NCI-H2029 treated with DMSO at 0.1 percent for 48 hours (cell line): ENCODE measurements around the gene MBD5.

Experiments
- DNase-seq: peaks from one replicate; lab custom pipeline; 2025; lab: John Stamatoyannopoulos, UW

The MBD5 gene

DNA sequence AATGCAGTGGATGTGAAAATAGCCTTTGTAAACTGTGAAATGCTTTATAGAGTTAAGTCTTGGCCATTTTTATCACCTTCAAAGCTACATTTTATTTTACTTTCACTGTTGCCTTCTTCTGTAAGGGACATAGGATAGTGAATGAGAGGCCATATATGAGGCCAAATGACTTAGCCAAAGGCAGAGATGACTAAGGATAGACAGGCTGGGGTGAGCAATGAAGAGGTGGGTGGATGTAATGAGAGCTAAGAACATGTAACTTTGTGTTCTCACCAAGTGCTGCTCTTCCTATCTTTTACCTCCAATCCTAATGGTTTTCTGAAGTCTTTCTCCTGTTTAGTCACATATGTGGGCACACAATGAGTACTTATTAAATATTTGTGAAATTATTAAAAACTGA is 101.9 kb downstream of the MBD5 start:
- DNase-seq: no peak

DNA sequence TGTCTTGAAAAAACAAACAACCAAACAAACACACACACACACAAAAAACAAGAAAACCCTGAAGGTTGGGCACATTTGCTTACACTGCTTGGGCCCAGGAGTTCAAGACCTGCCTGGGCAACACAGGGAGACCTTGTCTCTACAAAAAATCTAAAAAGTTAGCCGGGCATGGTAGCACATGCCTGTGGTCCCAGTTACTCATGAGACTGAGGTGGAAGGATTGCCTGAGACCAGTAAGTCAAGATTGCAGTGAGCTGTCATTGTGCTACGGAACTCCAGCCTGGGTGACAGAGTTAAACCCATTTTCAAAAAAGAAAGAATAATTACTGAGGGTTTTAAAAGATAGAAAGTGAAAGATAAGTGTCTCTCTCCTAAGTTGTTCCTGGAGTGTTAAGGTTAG is 103.4 kb downstream of the MBD5 start:
- DNase-seq: no peak

DNA sequence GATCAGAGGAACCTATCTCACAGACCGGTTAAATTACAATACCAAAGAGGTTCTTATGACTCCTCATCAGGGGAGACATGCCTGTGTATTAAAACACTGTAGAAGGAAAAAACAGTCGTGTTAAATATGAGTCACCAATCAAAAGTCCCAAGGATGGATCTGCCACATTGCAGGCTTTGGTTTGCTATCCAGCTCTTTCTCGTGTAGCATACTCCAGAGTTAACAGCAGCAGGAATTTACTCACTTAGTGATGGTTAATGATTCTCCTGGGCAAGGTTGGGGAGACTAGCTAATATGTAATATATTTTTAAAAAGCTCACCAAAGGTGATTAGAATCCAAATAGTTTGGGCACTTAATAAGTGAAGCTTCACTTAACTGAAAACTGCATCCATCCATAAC is 109.7 kb downstream of the MBD5 start:
- no peak for DNase-seq

DNA sequence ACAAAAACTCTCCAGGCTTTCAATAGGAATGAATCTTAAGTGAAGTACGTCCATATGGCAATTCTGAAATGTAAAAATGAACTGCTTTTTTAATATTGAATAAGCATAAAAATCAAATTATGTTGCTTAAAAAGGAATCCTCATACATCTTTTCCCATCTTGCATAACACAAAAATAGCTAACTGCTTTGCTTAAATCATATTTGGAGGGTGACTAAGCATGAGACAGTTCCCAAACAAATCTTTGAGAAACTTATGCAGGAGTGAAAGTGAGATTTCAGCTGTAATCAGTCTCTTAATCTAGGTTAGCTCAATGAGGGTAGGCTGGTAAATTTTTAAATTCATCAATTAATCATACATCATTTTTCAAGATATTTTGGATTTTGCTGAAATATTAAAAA is 111.5 kb downstream of the MBD5 start:
- DNase-seq: no peak

DNA sequence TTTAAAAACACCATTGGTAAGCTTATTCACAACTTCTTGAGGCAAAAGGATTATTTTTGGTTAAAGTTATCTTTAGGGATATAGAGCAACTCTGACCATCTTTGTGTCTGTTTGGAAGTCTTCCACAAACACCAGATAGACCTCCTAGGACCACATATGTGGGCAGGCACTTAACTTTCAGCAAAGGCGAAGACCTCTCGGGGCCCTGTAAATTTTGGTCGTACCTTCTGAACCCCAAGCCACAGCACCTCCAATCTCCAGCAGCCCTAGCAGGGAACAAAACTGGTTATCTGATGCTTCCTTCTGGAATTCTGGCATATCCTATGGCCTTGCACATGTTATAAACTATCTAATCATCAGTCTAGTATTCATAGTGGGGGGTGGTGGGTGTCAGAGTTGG is 114.8 kb downstream of the MBD5 start:
- DNase-seq: no peak

DNA sequence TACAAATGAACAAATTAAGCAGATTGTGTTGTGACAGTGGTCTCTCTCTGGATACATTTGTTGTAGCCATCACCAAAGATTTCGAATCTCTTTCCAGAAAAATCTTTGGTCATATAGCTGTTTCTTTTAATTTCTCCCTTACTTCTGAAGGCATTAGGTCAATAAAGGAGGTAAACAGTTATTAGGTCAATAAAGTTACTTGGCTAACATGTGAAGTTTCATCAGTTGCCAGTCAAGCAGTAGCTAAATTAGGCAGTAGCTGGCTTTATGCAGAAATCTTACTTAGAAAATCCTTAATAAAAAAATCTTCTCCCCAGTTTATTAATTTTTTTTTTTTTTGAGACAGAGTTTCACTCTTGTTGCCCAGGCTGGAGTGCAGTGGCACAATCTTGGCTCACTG is 115.5 kb downstream of the MBD5 start:
- no peak for DNase-seq

DNA sequence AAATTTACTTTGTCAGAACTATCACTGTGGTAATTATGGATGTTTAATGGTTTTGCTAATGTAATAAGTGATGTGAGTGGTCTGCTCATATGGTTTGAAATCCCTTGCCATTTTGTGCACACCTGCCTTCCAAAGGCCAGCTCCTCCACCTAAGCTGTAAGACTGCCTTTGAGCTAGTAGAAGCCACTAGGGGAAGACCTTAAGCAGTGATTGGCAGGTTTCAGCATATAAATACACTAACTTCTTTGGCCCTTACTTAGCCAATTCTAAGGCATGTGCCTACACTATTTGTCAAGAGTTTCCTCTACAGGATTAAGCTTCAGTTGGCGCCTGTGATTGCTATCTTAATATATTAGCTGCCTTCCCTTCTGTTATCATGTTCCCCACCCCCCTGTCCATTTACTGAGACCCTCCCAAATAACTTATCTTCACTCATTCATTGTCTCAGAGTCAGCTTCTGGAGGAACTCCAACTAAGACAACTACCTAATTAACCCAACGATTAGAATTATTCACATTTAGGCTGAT is 141.1 kb downstream of the MBD5 start:
- DNase-seq: no peak

DNA sequence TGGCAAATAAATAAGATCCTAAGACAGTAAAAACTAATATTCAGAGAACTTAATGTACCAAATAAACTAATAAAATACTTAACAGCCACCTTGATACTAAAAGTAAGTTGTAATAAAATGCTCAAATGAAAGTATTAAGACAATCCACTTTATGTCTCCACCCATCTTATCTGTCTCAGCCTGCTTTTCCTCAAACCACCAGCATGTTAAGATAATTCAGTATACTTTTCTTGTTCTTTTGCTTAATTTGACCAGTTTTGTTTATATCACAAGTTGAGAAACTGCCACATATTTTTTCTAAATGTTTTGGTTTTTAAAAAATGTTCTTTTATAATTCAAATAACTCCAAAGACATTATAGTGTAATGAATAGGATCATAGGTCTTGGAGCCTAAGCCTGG is 142.0 kb downstream of the MBD5 start:
- no peak for DNase-seq

DNA sequence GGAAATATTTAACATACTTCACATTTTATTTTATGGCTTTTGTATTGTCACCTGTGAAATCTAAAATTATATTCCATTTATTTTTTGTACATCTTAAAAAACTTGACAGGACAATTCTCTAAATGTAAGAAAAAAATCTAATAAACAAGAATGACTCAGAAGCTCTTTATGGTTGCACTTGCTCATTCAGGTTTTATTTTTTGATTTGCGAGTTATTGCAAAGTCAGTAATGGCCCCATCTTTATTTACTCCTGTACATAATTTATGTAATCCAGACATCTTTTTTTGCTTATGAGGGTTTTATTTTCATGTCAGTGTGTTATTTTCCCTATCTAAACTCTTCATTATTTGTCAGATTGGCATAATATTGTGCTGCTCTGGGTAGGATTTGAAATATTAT is 145.1 kb downstream of the MBD5 start:
- DNase-seq: no peak

DNA sequence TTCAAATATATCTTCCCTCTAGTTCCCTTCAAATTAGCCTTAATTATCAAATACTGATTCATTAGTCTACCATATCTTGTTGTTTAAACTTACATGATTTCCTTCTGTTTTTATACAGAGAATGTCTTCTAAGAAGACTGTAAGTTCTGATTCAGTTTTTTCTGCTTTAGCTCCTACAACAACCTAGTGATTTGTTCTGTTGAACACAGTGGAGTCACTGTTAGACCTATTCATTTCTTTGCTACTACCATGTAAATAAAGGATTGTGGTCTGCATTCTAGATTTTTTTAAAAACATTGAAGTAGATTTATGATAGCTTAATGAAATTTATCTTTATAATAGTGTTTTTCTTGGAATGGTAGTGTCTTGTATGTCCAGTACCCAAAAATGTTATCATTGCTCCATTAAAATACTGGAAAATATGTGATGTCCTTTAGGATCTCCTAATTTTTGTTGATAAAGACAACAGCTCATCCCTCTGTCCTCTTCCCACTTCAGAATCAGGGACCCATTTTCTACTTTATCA is 146.4 kb downstream of the MBD5 start:
- DNase-seq: no peak

DNA sequence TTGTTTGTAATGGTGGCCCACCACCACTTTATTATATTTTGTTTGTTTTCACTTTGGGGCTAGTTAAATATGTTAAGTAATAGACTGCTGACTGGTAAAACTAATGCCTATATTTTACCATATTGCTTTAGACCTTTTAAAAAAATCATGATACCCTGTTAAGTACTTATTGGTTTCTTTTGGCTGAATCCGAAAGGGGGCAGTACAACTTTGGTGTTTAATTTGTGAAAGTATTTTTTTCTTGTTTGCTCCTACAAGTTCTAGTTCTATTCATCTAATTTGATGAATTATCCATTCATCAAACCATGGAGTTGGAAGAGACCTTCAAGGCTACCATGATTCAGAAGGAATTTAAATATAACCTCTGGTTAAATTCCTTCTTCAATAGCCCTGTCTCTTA is 147.0 kb downstream of the MBD5 start:
- no peak for DNase-seq

DNA sequence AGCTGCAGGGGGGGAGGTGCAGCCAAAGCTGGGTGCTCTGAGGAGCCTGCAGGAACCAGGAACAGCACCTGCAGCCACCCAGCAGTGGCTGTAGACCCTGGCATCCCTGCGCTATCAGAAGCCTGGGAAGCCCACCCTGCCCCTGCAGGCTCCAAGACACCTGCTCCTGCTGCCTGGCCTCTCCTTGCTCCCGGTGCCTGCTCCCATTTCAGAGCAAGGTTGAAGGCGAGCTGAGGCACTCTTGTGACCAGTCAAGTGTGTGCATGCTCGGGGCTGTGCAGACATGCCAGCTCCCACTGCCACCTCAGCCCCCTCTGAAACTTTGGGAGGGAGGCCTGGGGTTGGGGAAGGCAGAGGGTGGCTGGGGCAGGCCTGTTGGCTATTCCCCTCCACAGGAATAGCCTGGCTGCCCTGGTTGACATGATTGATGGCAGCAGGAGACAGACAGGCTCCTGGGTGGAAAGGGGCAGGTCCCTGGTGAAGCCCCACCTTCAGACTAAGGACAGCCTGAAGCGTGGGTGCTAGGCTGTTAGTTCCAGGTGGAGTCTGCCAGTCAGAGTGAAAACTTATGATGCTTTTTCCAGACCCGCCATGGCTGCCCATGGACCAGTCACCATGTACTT is 151.4 kb downstream of the MBD5 start:
- DNase-seq: no peak

DNA sequence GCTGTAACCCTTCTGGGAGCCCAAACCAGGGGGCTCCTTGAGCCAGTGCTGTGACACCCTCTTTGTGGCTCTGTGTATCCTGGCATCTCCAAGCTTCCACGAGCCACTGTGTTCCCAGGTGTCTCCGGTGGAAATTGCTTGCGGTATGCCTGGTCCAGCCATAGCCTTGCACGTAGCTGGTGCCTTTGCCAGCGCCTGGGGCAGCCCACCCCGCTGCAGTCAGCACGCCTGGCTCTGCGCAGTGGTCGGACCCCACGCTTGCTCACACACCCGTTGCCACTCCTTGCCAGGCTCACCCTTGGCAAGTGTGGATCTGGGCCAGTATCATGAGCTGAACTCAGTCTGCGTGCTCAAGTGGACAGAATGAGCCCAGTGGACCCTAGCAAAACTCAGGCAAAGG is 152.3 kb downstream of the MBD5 start:
- no peak for DNase-seq

DNA sequence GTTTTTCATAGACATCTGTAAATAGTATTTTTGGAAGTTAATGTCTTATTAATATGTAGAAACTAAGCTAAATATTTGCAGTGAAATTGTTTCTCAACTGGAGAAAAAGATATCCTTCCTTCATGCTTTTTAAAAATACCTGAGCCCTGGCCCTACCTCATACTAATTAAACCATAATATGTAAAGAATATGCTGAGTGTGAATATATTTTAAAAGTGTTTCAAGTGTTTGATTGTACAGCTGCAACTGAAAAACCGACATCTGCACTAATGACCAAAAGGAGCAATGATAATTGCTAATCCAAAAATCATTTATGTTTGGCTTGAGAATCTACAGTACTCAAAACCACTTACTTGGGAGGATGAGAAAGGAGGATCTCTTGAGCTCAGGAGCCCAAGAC is 156.7 kb downstream of the MBD5 start:
- no peak for DNase-seq

DNA sequence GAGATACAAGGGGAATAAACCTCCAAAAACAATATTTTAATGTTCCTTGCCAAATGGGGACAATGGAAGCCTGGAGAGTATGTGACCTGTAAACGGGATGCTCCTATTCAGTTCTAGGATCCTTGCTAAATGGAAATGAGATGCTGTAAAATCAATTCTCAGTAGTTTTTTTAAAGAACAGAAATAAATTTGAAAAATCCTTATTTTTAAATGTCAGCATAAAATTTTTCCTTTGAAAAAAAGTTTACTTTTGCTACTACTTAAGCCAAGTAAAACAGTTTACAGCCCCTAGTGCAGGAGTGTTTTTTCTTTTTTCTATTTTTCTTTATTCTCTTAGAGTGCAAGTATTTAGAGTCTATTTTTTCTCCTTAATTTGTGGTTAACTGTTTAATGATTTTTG is 158.8 kb downstream of the MBD5 start:
- no peak for DNase-seq

DNA sequence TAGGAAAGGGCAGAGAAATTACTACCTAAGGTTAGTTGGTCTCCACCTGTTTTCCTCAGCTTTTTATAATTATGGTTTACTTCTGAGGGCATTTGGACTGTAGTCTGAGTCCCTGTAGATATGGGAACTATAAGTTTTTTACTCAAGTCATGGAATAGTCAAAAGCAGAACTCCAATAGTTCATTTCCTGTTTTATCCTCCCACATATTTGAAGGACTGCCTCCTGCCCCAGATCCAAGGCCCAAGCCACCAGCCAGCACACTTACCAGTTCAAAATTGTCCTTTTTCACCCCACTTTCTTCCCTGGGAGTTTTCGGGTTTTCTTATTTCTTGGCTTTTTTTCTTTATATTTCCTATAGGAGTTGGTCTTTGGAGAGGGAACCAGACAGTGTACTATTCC is 164.1 kb downstream of the MBD5 start:
- DNase-seq: no peak

DNA sequence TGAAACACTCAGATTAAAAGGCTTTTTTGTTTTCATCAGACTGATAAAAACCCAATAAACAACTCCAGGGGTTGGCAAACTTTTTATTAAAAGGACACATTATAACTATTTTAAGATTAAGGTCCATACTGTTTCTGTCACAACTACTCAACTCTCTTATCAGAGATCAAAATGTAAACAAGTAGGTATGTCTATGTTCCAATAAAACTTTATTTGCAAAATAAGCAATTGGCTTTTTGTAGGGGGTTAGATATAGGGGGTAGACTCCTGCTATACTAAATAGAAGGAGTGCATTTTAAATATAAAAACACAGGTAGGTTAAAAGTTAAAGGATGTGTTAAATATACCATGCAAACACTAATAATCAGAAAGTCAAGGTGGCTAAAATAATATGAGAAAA is 174.0 kb downstream of the MBD5 start:
- no peak for DNase-seq

DNA sequence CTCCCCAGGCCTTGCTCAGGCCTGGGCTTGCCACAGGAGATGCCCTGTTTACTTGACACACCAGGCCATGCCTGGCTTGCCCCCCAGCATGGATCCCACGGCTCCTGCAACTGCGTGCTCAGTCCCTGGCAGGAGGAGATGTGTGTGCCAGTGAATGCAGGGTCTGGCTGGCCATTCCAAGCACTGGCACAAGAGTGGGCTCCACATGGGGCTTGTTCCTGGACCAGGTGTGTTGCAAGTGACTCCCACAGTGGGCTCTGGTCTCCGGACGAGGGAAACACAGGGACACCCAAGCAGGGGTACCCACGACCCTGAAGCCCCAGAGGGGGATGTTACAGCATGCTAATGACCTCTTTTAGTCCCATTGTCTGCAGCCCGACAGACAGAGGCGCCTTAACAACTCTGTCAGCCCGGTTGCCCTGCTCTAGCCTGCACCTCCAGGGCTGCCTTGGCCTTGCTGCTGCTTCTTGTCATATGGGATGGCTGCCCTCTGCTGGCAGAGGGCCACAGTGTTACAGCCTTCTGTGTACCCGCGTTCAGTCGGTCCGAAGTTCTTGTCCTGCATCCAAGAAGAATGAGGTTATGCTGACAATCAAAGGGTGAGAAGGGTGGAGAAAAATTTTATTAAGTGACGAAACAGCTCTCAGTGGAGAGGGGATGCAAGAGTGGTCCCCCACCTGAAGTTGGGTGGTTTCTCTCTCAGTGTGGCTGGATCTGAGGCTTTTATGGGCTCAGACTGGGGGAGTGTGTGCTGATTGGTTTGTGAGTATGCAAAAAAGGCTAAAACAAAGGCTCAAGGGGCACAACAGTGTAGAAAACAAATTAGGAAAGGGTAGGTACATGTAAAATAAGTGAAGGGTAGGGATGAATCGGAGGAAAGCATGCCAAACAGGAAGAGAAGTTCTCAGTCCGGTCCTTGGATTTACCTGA is 180.4 kb downstream of the MBD5 start:
- DNase-seq: no peak

DNA sequence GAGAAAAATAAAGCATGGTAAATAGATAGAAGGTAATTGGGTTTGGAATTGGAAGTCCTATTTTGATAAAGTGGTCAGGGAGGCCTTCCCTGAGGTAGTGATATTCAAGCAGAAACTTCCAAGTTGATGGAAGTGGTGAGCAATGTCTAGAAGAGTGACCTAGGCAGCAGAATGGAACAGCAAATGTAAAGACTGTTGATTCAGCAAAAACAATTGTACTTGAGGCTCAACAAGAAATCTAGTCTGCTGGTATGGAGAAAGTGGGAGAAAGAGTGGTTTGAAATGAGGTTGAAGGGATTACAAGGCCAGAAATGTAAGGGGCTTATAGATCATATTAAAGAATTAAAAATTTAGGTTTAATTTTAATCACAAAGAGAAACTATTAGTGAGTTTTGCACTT is 181.3 kb downstream of the MBD5 start:
- no peak for DNase-seq

DNA sequence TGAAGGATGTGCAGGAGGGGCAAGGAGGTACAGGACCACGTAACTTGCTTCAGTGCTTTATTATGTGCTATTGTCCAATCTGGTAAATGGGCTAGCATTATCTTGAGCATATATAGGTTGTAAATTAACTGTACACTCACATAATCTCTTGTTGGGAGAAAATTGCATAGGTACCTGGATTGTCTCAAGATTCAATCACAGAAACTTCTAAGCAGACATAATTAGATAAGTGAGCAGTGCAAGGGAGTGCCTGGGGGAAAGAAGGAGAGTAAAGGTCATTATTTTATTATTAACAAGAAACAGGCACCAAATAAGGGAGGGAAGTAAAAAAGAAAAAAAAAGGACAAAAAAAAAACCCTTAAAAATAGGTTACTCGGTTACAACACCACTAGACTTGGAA is 186.2 kb downstream of the MBD5 start:
- no peak for DNase-seq

DNA sequence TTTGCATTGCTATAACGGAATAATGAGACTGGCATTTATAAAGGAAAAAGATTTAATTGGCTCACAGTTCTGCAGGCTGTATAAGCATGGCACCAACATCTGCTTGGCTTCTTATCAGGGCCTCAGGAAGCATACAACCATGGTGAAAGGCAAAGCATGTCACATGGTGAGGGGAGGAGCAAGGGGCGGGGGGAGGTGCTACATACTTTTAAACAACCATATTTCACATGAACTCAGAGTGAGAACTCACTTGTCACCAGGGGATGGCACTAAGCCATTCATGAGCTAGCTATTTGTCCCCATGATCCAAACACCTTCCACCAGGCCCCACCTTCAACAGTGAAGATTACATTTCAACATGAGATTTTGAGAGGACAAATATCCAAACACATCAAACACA is 188.7 kb downstream of the MBD5 start:
- no peak for DNase-seq

DNA sequence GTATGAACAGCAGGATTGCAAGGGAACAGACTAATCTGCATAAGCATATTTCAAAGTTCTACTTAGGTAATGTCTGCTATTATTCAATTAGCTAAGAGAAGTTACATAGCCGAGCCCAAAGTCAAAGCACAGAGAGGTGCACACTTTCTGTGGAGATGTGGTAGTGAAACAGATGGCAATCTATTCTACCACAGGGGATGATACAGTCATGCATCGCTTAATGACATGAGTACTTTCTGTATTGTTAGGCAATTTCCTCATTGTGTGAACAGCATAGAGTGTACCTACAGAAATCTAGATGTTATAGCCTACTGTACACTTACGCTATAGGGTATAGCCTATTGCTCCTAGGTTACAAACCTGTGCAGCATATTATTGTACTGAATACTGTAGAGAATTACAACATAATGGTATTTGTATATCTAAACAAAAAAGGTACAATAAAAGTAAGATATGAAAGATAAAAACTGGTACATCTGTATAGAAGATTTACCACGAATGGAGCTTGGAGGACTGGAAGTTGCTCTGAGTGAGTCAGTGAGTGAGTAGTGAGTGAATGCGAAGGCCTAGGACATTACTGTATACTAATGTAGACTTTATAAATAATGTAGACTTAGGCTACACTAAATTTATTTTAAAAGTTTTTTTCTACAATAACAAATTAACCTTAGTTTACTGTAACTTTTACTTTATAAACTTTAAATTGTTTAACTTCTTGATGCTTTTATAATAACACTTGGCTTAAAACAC is 197.6 kb downstream of the MBD5 start:
- DNase-seq: no peak

DNA sequence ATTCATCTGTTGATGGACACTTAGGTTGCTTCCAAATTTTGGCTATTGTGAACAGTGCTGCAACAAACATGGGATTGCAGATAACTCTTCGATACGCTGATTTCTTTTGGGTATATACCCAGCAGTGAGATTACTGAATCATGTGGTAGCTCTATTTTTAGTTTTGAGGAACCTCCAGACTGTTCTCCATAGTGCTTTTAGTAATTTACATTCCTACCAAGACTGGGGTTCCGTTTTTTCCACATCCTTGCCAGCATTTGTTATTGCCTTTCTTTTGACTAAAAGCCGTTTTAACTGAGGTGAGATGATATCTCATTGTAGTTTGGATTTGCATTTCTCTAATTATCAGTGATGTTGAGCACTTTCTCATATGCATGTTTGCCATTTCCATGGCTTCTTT is 200.3 kb downstream of the MBD5 start:
- no peak for DNase-seq
